ENCODE measurements around the gene GPX2. TPM values are rescaled to one million over a fixed set of nuclear protein-coding genes. Genes with fewer than 3 reads are reported as not detected.

GPX2 gene
- total and polyA plus RNA-seq, 10 donors, result 0.26 TPM; not detected in 9

DNA sequence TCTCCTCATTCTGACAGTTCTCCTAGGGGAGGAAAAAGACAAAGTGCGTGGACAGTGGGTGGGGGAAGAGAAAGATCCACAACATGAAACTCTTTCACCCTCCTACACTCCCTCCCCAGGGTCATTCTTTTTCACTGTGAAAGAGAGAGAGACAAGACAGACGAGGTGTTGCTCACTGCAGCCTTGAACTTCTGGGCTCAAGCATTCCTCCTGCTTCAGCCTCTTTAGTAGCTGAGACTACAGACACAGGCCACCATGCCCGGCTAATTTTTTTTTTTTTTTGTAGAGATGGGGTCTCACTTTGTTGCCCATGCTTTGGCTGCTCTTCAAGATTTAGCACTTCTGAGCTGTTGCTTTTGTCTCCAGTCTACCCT is 2.7 kb downstream of the GPX2 start:
- Histone ChIP-seq H3K4me1 (peaks cover 0 to 42% (median 11%) of the 10 kb centered on the region in 6 donors), H3K36me3 (peaks cover 0 to 98% (median 12%) of the 10 kb centered on the region in 6 donors), H3K4me3 (no peak overlapping the region), H3K9me3 (no peaks in the 10 kb centered on the region), H3K27me3 (replicated peaks in 1 of 7) (no peaks in the 10 kb centered on the region), H3K27ac (no peak overlapping the region)
- no peak for TF ChIP-seq POLR2AphosphoS5 (IDR thresholded peaks at IDR 0.05)
- no peak for TF ChIP-seq POLR2A (IDR thresholded peaks at IDR 0.05)
- TF ChIP-seq, protein P1, sequence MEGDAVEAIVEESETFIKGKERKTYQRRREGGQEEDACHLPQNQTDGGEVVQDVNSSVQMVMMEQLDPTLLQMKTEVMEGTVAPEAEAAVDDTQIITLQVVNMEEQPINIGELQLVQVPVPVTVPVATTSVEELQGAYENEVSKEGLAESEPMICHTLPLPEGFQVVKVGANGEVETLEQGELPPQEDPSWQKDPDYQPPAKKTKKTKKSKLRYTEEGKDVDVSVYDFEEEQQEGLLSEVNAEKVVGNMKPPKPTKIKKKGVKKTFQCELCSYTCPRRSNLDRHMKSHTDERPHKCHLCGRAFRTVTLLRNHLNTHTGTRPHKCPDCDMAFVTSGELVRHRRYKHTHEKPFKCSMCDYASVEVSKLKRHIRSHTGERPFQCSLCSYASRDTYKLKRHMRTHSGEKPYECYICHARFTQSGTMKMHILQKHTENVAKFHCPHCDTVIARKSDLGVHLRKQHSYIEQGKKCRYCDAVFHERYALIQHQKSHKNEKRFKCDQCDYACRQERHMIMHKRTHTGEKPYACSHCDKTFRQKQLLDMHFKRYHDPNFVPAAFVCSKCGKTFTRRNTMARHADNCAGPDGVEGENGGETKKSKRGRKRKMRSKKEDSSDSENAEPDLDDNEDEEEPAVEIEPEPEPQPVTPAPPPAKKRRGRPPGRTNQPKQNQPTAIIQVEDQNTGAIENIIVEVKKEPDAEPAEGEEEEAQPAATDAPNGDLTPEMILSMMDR (IDR thresholded peaks at IDR 0.05 in 8 of 11, conservative IDR thresholded peaks at IDR 0.05 in 3 of 11), result no peak
- intact Hi-C loops (cut with DNase I; ENCODE audit: low total_unique reads), result no loop called here
- WGBS, 5 donors, result 72 to 87% (median 81%) methylated on average over 3 of the region's 3 CpGs
- DNase-seq, result no peak

DNA sequence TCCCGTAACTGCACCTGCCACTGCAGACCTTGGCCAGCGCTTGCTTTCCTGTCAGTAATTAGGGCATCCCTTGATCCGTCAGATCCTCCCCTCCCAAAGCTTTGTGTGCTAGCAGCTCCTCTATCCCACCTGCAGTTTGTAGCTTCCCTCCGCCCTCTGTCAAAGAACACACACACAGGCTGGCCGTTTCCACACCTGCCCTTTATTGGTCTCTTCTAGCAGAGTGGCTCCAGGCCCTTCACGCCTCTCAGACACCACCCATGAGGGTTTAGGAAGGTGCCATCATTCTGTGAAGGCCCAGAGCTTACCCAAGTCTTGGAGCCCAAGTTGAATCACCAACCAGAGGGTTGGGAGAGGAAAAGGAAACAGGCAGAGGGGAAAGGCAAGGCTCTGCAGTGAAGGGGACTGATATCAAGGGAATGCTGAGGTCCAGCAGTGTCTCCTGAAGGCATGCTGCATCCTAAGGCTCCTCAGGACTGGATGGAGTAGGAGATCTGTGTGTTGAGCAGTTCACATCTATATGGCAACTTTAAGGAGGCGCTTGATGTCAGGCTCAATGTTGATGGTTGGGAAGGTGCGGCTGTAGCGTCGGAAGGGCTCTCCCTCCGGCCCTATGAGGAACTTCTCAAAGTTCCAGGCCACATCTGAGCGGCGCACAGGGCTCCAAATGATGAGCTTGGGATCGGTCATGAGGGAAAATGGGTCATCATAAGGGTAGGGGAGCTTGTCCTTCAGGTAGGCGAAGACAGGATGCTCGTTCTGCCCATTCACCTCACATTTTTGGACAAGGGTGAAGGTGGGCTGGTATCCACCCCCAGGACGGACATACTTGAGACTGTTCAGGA is 3.4 kb downstream of the GPX2 start:
- no peak overlapping the region for H3K27ac ChIP-seq
- TF ChIP-seq POLR2AphosphoS5 (IDR thresholded peaks at IDR 0.05) (no peak), POLR2A (IDR thresholded peaks at IDR 0.05) (no peak)
- TF ChIP-seq, protein P1 (IDR thresholded peaks at IDR 0.05 in 8 of 11, conservative IDR thresholded peaks at IDR 0.05 in 3 of 11), result no peak
- no peak for DNase-seq
- peaks cover 0 to 43% (median 10%) of the 10 kb centered on the region in 6 donors for H3K4me1 ChIP-seq
- no peaks in the 10 kb centered on the region for H3K27me3 ChIP-seq (replicated peaks in 1 of 7)
- H3K9me3 ChIP-seq, result no peaks in the 10 kb centered on the region
- H3K4me3 ChIP-seq, result no peak overlapping the region
- H3K36me3 ChIP-seq, result peaks cover 0 to 98% (median 15%) of the 10 kb centered on the region in 6 donors
- WGBS, 5 donors, result 94 to 96% (median 95%) methylated on average over 17 of the region's 17 CpGs
- intact Hi-C loops (cut with DNase I; ENCODE audit: low total_unique reads), result no loop called here

DNA sequence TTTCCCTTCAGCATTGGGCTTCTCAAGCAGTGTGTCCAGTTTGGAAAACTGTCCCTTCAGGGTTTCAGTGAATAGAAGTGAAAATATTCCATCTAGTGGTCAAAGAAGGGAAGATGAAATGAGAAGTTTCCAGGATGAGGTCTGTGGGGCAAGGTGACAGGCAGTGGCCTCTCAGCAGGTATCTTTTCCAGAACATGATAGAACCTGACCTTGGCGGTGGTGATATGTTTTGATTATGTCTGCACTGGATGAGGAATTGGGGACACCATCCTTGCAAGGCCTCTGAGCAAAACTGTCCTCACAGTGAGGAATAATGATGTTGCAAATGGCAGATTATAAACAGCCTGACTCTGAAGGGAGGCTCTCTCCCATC is 4.7 kb downstream of the GPX2 start:
- 86 to 100% (median 96%) methylated on average over 1 of the region's 1 CpG for WGBS, 5 donors
- intact Hi-C loops (cut with DNase I; ENCODE audit: low total_unique reads), result no loop called here

More for the DNA sequence above, 4.7 kb downstream of the GPX2 start:
- Histone ChIP-seq H3K4me3 (no peak overlapping the region), H3K9me3 (no peaks in the 10 kb centered on the region), H3K27ac (no peak overlapping the region), H3K4me1 (peaks cover 0 to 33% (median 5%) of the 10 kb centered on the region in 6 donors), H3K27me3 (replicated peaks in 1 of 7) (no peaks in the 10 kb centered on the region), H3K36me3 (peaks cover 0 to 98% (median 27%) of the 10 kb centered on the region in 6 donors)
- no peak for DNase-seq
- TF ChIP-seq POLR2AphosphoS5 (IDR thresholded peaks at IDR 0.05) (no peak), POLR2A (IDR thresholded peaks at IDR 0.05) (no peak)
- TF ChIP-seq, protein P1 (IDR thresholded peaks at IDR 0.05 in 8 of 11, conservative IDR thresholded peaks at IDR 0.05 in 3 of 11), result no peak
